GM18505 (cell line): ENCODE results near the gene HBP1.
A peak's percentile ranks its signal among the peaks of the same experiment; 100 is the strongest.
"Not testable (repeated sequence)": the region's sequence is repeated elsewhere in the genome, so short reads cannot be mapped to it uniquely, and the experiment has no call there.

ENCODE experiments used
- ATAC-seq: cut with Tn5 transposase; IDR thresholded peaks from one replicate; pipeline ENCODE4 v1.9.1; 2021; ENCODE audit not compliant: unreplicated experiment
- POLR2A ChIP-seq: IDR thresholded peaks from 4 replicates; pipeline ENCODE4 v1.6.1; 2011; ENCODE audit warnings: borderline replicate concordance; ENCODE audit not compliant: insufficient read depth, insufficient read length; ENCODE audit errors: extremely low read depth

HBP1 gene

GRCh38 chr7:107168233-107169119 lies at the start of gene HBP1:
TSS of gene HBP1 (plus strand) at chr7:107169003. CDS start at chr7:107179894, 10,891 bp downstream.
- ATAC-seq = peak; percentile 83
- TF ChIP-seq POLR2A = peak; percentile 50

DNA sequence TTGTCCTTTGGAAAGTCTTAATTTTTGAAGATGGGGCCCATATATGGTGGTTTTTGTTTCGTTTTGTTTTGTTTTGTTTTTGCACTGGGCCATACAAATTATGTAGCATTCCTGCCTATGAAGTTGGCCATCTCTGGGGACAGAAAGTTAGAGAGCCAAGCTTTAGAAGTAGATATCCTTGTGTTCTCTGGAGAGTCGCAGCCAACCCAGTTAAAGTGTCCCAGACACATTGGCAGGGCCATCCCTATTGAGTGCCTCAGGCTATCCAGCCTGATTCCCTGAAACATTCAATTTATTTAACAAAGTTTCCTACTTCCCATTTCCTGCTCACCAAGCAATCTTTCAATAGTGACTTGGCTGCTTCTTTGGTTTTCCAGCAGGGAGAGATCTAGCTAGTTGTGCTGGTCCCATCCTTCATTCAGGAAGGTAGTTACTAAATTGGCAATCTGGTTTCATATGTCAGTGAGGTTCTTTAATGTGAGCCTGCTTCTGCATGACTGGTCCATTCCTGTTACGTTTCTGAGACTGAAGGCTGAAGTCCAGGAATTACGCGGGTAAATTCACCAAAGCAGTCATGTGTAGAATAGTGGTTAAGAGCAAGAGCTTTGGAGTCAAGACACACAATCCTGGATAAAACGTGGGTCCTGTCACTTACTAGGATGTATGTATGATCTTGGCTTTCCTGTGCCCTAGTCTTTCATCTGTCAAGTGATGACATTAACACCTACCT lies 49.3 kb upstream of the HBP1 start:
- no peak for ATAC-seq
- TF ChIP-seq POLR2A = no peak

- TF ChIP-seq POLR2A = no peak
- no peak for ATAC-seq
These were observed 46.3 kb upstream of the HBP1 start for GRCh38 chr7:107122486-107122911.

DNA sequence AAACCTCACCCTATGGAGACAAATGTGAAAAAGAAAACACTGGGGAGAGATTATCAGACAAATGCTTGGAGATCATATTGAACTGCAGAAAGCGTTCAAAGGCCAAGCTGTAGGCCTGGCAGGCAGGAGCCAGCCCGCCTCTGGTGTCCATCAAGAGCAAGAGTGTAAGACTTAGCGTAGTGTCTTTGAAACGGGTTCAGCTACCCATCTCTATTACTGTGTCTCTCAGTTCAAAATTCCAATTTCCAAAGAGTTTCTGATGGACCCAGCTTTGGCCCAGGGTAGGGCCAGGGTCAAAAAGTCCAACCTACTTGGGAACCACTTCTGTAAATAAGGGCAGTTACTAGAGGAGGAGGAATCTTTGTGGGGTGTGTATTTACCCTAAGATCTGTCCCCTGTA lies 45.4 kb upstream of the HBP1 start:
- no peak for TF ChIP-seq POLR2A
- ATAC-seq = no peak

- ATAC-seq = no peak
- no peak for TF ChIP-seq POLR2A
These were observed 43.3 kb upstream of the HBP1 start for GRCh38 chr7:107125475-107125874.

- ATAC-seq = no peak
- TF ChIP-seq POLR2A = no peak
These were observed 40.6 kb upstream of the HBP1 start for GRCh38 chr7:107128217-107128616.

GRCh38 chr7:107128748-107129147 lies 40.1 kb upstream of the HBP1 start:
- no peak for ATAC-seq
- no peak for TF ChIP-seq POLR2A

- no peak for ATAC-seq
- TF ChIP-seq POLR2A = no peak
These were observed 38.1 kb upstream of the HBP1 start for GRCh38 chr7:107130487-107131220.

GRCh38 chr7:107133396-107133795 lies 35.4 kb upstream of the HBP1 start:
- no peak for TF ChIP-seq POLR2A
- ATAC-seq = no peak

GRCh38 chr7:107138696-107139420 lies 29.9 kb upstream of the HBP1 start:
- ATAC-seq = no peak
- TF ChIP-seq POLR2A = no peak

DNA sequence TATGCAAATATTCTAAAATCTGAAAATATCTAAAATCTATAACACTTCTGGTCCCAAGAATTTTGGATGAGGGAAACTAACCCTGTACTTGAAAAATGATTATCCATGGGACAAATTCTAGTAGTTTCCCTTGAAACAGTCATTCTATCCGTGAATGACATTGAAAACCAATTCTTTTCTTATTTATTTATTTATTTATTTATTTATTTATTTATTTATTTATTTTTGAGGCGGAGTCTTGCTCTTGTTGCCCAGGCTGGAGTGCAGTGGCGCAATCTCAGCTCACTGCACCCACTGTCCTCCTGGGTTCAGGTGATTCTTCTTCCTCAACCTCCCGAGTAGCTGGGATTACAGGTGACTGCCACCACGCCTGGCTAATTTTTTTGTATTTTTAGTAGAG lies 24.9 kb upstream of the HBP1 start:
- ATAC-seq = not testable (repeated sequence)

GRCh38 chr7:107145067-107145838 lies 23.6 kb upstream of the HBP1 start:
- no peak for TF ChIP-seq POLR2A
- no peak for ATAC-seq
